Mesenchymal stem cell (in vitro differentiated cells and primary cell): Measurements from ENCODE around the gene ADPRHL1.
A peak's percentile ranks its signal among the peaks of the same experiment; 100 is the strongest.

Experiments
- DNase-seq: peaks from one replicate; pipeline ENCODE4 v3.0.0-alpha.2; 2013
- H2AFZ ChIP-seq: one replicate; pipeline ENCODE4 v1.6.1; 2013; ENCODE audit warnings: low read depth, mild to moderate bottlenecking, control low read depth, inconsistent platforms, low read length, moderate library complexity
- H2AK5ac ChIP-seq: 2 replicates; pipeline ENCODE4 v1.6.1; 2013; ENCODE audit warnings: low read length, moderate library complexity, mild to moderate bottlenecking, inconsistent platforms; ENCODE audit not compliant: severe bottlenecking
- H2BK120ac ChIP-seq: one replicate; pipeline ENCODE4 v1.6.1; 2013; ENCODE audit warnings: low read depth, mild to moderate bottlenecking, inconsistent platforms, low read length, moderate library complexity
- H2BK12ac ChIP-seq, 2 experiments: one replicate each; pipeline ENCODE4 v1.6.1; 2013; ENCODE audit warnings: inconsistent platforms in 2 of 2, low read length in 2 of 2, mild to moderate bottlenecking in 2 of 2, moderate library complexity in 2 of 2, control low read depth in 1 of 2
- H2BK15ac ChIP-seq: one replicate; pipeline ENCODE4 v1.6.1; 2013; ENCODE audit warnings: mild to moderate bottlenecking, low read depth, inconsistent platforms; ENCODE audit not compliant: poor library complexity, severe bottlenecking
- H2BK5ac ChIP-seq: 2 replicates; pipeline ENCODE4 v1.6.1; 2013; ENCODE audit warnings: low read depth, mild to moderate bottlenecking, low read length, control low read depth, inconsistent platforms; ENCODE audit not compliant: poor library complexity, severe bottlenecking
- H3K14ac ChIP-seq, 2 experiments: one replicate each; pipeline ENCODE4 v1.6.1; 2013; ENCODE audit warnings: inconsistent platforms in 2 of 2, low read length in 2 of 2, control low read depth in 1 of 2, mild to moderate bottlenecking in 1 of 2, moderate library complexity in 1 of 2
- H3K18ac ChIP-seq, 2 experiments: one replicate each; pipeline ENCODE4 v1.6.1; 2013; ENCODE audit warnings: inconsistent platforms in 2 of 2, low read length in 2 of 2, control low read depth in 1 of 2, low read depth in 1 of 2, mild to moderate bottlenecking in 1 of 2
- H3K23ac ChIP-seq, 2 experiments: one replicate each; pipeline ENCODE4 v1.6.1; 2013; ENCODE audit warnings: inconsistent platforms in 2 of 2, low read length in 2 of 2, mild to moderate bottlenecking in 2 of 2, moderate library complexity in 2 of 2, control low read depth in 1 of 2
- H3K27ac ChIP-seq: 2 replicates; pipeline ENCODE4 v1.5.1; 2013; ENCODE audit warnings: mild to moderate bottlenecking, moderate library complexity, low read length, control low read depth, inconsistent platforms; ENCODE audit not compliant: poor library complexity, severe bottlenecking
- H3K27me3 ChIP-seq, 2 experiments: 2 replicates each; pipeline versions ENCODE4 v1.6.1 to v1.7.0; 2013; ENCODE audit warnings: low read length in 2 of 2, mild to moderate bottlenecking in 2 of 2, moderate library complexity in 2 of 2, control low read depth in 1 of 2, inconsistent platforms in 1 of 2; ENCODE audit not compliant: control insufficient read depth in 1 of 2, insufficient read depth in 1 of 2
- H3K36me3 ChIP-seq, 2 experiments: 2 replicates each; pipeline versions ENCODE4 v1.6.1 to v1.7.0; 2013; ENCODE audit warnings: low read length in 2 of 2, control low read depth in 1 of 2, inconsistent platforms in 1 of 2, low read depth in 1 of 2, mild to moderate bottlenecking in 1 of 2; ENCODE audit not compliant: insufficient read depth in 2 of 2, control insufficient read depth in 1 of 2
- H3K4ac ChIP-seq, 2 experiments: one replicate each; pipeline ENCODE4 v1.6.1; 2013; ENCODE audit warnings: inconsistent platforms in 2 of 2, low read length in 2 of 2, mild to moderate bottlenecking in 2 of 2, moderate library complexity in 2 of 2, control low read depth in 1 of 2, low read depth in 1 of 2
- H3K4me1 ChIP-seq: 2 replicates; pipeline ENCODE4 v1.6.1; 2013; ENCODE audit warnings: low read depth, low read length, control low read depth; ENCODE audit not compliant: control insufficient read depth, insufficient read depth
- H3K4me2 ChIP-seq: 2 replicates; pipeline ENCODE4 v1.6.1; 2013; ENCODE audit warnings: low read length, mild to moderate bottlenecking, inconsistent platforms; ENCODE audit not compliant: poor library complexity, severe bottlenecking
- H3K4me3 ChIP-seq, 2 experiments: 2 replicates each; pipeline versions ENCODE4 v1.5.1 to v1.7.0; 2013; ENCODE audit warnings: low read length in 2 of 2, mild to moderate bottlenecking in 2 of 2, control low read depth in 1 of 2, low read depth in 1 of 2; ENCODE audit not compliant: insufficient read depth in 1 of 2
- H3K79me1 ChIP-seq: replicated peaks from 2 replicates; pipeline ENCODE4 v1.6.1; 2013; ENCODE audit warnings: mild to moderate bottlenecking, control low read depth, low read length, inconsistent platforms; ENCODE audit not compliant: poor library complexity, severe bottlenecking
- H3K9ac ChIP-seq: 2 replicates; pipeline ENCODE4 v1.7.0; 2013; ENCODE audit warnings: mild to moderate bottlenecking, low read length, moderate library complexity
- H3K9me3 ChIP-seq: 2 replicates; pipeline ENCODE4 v1.7.0; 2013; ENCODE audit warnings: mild to moderate bottlenecking, low read length; ENCODE audit not compliant: control insufficient read depth
- H4K8ac ChIP-seq: one replicate; pipeline ENCODE4 v1.6.1; 2013; ENCODE audit warnings: inconsistent platforms, mild to moderate bottlenecking, low read length, moderate library complexity
- H4K91ac ChIP-seq: one replicate; pipeline ENCODE4 v1.6.1; 2013; ENCODE audit warnings: mild to moderate bottlenecking, low read length, inconsistent platforms
- WGBS: methylation state at CpG from one replicate; pipeline ENCODE4 v1.1.7; 2013; ENCODE audit warnings: mixed read lengths; 5-methylcytosine and 5-hydroxymethylcytosine counted together

ADPRHL1 gene

DNA sequence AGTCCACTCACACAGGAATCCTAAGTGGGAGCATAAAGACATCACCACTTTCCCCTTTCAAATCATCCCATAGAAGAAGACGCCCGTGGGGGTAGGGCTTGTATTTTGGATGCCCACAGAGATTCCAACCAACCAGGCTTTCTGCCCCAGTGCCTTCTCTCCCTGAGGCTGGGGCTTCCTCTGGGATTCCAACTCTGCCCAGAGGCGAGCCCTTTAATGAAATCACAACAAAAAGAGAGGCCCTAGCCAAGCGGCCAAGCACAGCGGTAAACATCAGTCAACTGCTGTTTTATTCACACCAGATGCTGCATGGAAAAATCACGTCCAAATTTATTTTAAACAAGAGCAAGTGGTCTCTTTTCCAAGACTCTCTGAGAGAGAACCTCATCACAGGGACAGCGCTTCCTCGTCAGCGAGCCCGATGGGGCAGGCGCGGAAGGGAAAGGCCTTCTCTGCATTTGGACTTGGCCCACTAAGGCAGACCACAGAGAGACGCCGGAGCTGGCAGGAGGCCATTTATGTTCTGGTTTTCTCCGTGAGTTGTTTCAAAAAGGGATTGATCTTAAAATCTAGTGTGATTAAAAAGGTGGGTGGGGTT lies 31.5 kb downstream of the ADPRHL1 start:
- peaks cover 0 to 29% of the 10 kb centered on the region in 2 experiments for H3K27me3 ChIP-seq
- no peak overlapping the region for H3K18ac ChIP-seq
- H3K79me1 ChIP-seq: no peaks in the 10 kb centered on the region
- H4K91ac ChIP-seq: no peak overlapping the region
- no peak overlapping the region for H3K4me2 ChIP-seq
- H3K36me3 ChIP-seq: peaks cover 0 to 8% of the 10 kb centered on the region in 2 experiments
- DNase-seq: no peak
- H3K9me3 ChIP-seq: no peaks in the 10 kb centered on the region
- H2BK12ac ChIP-seq: no peak overlapping the region
- peaks cover 3% of the 10 kb centered on the region for H3K4me1 ChIP-seq
- H2BK5ac ChIP-seq: no peak overlapping the region
- H3K9ac ChIP-seq: peak overlapping the region; percentile 67
- H3K4me3 ChIP-seq: peak overlapping the region in 1 of 2 experiments; percentile 68
- H2BK120ac ChIP-seq: no peak overlapping the region
- H4K8ac ChIP-seq: no peak overlapping the region
- no peak overlapping the region for H3K4ac ChIP-seq
- no peak overlapping the region for H3K14ac ChIP-seq
- no peak overlapping the region for H2AK5ac ChIP-seq
- H3K27ac ChIP-seq: no peak overlapping the region
- no peak overlapping the region for H2BK15ac ChIP-seq
- no peak overlapping the region for H3K23ac ChIP-seq
- WGBS: 90% methylated on average over 15 of the region's 15 CpGs
- no peak overlapping the region for H2AFZ ChIP-seq

DNA sequence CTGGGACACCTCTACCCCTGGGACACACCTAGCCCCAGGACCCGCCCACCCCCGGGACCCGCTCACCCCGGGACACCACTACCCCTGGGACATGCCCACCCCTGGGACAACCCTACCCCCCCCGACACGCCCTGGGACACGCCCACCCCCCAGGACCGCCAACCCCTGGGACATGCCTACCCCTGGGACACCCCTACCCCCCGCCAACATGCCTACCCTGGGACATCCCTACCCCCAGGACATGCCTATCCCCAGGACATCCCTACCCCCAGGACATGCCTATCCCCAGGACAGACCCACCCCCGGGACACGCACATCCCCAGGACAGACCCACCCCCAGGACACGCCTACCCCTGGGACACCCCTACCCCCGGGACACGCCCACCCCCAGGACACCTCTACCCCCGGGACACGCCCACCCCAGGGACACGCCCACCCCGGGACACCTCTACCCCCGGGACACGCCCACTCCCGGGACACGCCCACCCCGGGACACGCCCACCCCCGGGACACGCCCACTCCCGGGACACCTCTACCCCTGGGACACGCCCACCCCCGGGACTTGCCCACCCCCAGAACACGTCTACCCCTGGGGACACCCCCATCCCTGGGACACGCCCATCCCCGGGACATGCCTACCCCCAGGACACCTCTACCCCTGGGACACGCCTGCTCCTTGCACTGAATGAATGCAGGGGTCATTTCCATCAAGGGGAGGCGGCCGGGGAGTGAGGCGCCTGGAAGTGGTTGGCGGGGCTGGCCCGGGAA lies 32.3 kb downstream of the ADPRHL1 start:
- H2AK5ac ChIP-seq: no peak overlapping the region
- H3K9ac ChIP-seq: peak overlapping the region; percentile 67
- WGBS: 86% methylated on average over 17 of the region's 38 CpGs
- no peak overlapping the region for H2BK120ac ChIP-seq
- no peak overlapping the region for H2BK5ac ChIP-seq
- no peaks in the 10 kb centered on the region for H3K9me3 ChIP-seq
- peaks cover 0 to 36% of the 10 kb centered on the region in 2 experiments for H3K27me3 ChIP-seq
- no peak overlapping the region for H2BK15ac ChIP-seq
- H3K14ac ChIP-seq: no peak overlapping the region
- H3K18ac ChIP-seq: no peak overlapping the region
- H3K79me1 ChIP-seq: no peaks in the 10 kb centered on the region
- no peak overlapping the region for H3K27ac ChIP-seq
- no peak overlapping the region for H4K91ac ChIP-seq
- no peak overlapping the region for H4K8ac ChIP-seq
- no peak overlapping the region for H3K23ac ChIP-seq
- H3K4ac ChIP-seq: no peak overlapping the region
- no peak for DNase-seq
- H3K4me3 ChIP-seq: peak overlapping the region in 1 of 2 experiments; percentile 68
- H2BK12ac ChIP-seq: no peak overlapping the region
- H3K36me3 ChIP-seq: peaks cover 0 to 8% of the 10 kb centered on the region in 2 experiments
- no peak overlapping the region for H2AFZ ChIP-seq
- no peak overlapping the region for H3K4me2 ChIP-seq
- H3K4me1 ChIP-seq: peaks cover 3% of the 10 kb centered on the region

DNA sequence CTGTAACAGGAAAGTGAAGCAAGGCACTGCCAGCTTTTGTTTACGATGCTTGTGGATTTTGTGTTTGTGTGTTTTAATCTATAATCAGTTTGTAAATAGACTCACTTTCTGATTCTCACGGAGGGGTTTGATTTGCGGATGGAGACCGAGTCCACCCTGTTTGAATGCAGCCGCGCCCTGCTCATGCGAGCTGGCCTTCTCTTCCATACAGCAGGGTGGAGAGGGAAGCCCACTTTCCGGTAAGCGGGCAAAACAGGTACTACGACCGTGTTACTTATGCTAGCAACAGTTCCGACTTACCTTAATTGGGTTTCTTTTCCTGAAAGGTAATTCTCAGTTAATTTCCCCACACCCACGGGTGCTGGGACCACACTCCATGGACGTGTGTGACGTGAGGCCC lies 33.1 kb downstream of the ADPRHL1 start:
- Histone ChIP-seq H2BK5ac (no peak overlapping the region), H4K8ac (no peak overlapping the region), H2BK120ac (no peak overlapping the region), H2BK15ac (no peak overlapping the region), H3K27me3 (peaks cover 0 to 36% of the 10 kb centered on the region in 2 experiments), H3K4me2 (no peak overlapping the region), H3K18ac (no peak overlapping the region), H3K36me3 (peaks cover 0 to 8% of the 10 kb centered on the region in 2 experiments), H2AK5ac (no peak overlapping the region), H3K4ac (no peak overlapping the region), H3K9me3 (no peaks in the 10 kb centered on the region), H3K79me1 (no peaks in the 10 kb centered on the region), H2BK12ac (no peak overlapping the region), H3K23ac (no peak overlapping the region), H3K4me1 (peaks cover 3% of the 10 kb centered on the region), H3K4me3 (no peak overlapping the region), H3K14ac (no peak overlapping the region), H4K91ac (no peak overlapping the region), H3K9ac (no peak overlapping the region), H3K27ac (no peak overlapping the region), H2AFZ (no peak overlapping the region)
- DNase-seq: no peak
- WGBS: 94% methylated on average over 15 of the region's 15 CpGs

DNA sequence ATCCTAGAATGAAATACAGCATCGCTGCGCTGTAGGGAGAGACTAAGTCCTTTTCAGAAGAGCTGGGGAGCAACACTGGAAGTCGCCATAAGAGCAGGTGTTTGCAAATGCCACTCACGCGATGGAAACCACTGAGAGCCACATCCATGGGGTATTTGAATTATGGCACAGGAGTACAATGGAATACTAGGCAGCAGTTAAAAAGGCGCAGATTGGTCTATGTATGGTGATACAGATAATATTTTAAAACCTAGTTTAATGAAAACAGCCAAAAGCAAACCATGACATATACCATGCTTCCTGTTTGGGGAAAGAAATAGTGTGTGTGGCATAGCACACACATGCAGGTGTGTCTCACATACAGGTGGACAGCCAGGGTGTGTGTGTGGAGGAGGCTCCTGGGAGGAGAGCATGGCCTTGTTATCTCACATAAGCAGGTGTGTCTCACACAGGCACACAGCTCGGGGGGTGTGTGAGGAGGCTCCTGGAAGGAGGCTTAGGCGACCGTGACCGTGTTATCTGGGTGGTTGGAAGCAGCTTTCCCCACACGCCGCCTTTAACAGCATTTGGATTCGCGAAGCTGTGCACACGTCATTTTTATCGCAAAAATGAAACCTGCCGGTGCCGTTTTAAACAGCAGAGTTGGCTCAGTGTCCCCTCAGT lies 33.6 kb downstream of the ADPRHL1 start:
- no peak overlapping the region for H3K4ac ChIP-seq
- H3K79me1 ChIP-seq: no peaks in the 10 kb centered on the region
- H3K4me3 ChIP-seq: no peak overlapping the region
- 94% methylated on average over 17 of the region's 18 CpGs for WGBS
- no peak overlapping the region for H2BK5ac ChIP-seq
- H3K9me3 ChIP-seq: no peaks in the 10 kb centered on the region
- H3K18ac ChIP-seq: no peak overlapping the region
- H3K9ac ChIP-seq: no peak overlapping the region
- peaks cover 0 to 11% of the 10 kb centered on the region in 2 experiments for H3K36me3 ChIP-seq
- H3K4me2 ChIP-seq: no peak overlapping the region
- H3K27me3 ChIP-seq: peaks cover 0 to 36% of the 10 kb centered on the region in 2 experiments
- peaks cover 6% of the 10 kb centered on the region for H3K4me1 ChIP-seq
- H2BK120ac ChIP-seq: no peak overlapping the region
- no peak overlapping the region for H2AFZ ChIP-seq
- no peak overlapping the region for H4K91ac ChIP-seq
- no peak overlapping the region for H2BK12ac ChIP-seq
- H3K23ac ChIP-seq: no peak overlapping the region
- H4K8ac ChIP-seq: no peak overlapping the region
- DNase-seq: no peak
- H3K14ac ChIP-seq: no peak overlapping the region
- H3K27ac ChIP-seq: no peak overlapping the region
- H2BK15ac ChIP-seq: no peak overlapping the region
- H2AK5ac ChIP-seq: no peak overlapping the region
